Keratinocyte (primary cell): ENCODE data around the gene EGLN1. TPM values are rescaled to one million over a fixed set of nuclear protein-coding genes. Genes with fewer than 3 reads are reported as not detected.
"Not testable (repeated sequence)": the region's sequence is repeated elsewhere in the genome, so short reads cannot be mapped to it uniquely, and the experiment has no call there.

Experiments
- DNase-seq: peaks from one replicate; pipeline ENCODE4 v3.0.0-alpha.2; 2011; ENCODE audit warnings: low read depth, missing footprints, low spot score
- FAIRE-seq: peaks from 2 replicates; lab custom pipeline; 2011; peaks lifted over from hg19 to GRCh38; lab: Jason Lieb, UNC
- H2AFZ ChIP-seq: 2 replicates; pipeline ENCODE4 v1.6.0; 2012; ENCODE audit warnings: low read length, control low read depth, inconsistent platforms; ENCODE audit not compliant: control insufficient read depth
- H3K27ac ChIP-seq: 2 replicates; pipeline ENCODE4 v1.5.1; 2011; ENCODE audit warnings: low read length; ENCODE audit not compliant: control insufficient read depth, insufficient read depth
- H3K27me3 ChIP-seq: 3 replicates; pipeline ENCODE4 v1.6.0; 2011; ENCODE audit warnings: low read length; ENCODE audit not compliant: control insufficient read depth, insufficient read depth; ENCODE audit errors: extremely low read depth
- H3K36me3 ChIP-seq, 2 experiments: 2 replicates in 1 of 2; 3 replicates in 1 of 2; pipeline ENCODE4 v1.5.1; 2011; ENCODE audit warnings: low read length in 2 of 2, mild to moderate bottlenecking in 1 of 2; ENCODE audit not compliant: control insufficient read depth in 2 of 2, insufficient read depth in 2 of 2; ENCODE audit errors: extremely low read depth in 1 of 2
- H3K4me1 ChIP-seq: 3 replicates; pipeline ENCODE4 v1.5.1; 2011; ENCODE audit warnings: low read length; ENCODE audit not compliant: control insufficient read depth, insufficient read depth; ENCODE audit errors: extremely low read depth
- H3K4me2 ChIP-seq: 3 replicates; pipeline ENCODE4 v1.6.0; 2011; ENCODE audit warnings: low read depth, low read length; ENCODE audit not compliant: control insufficient read depth, insufficient read depth; ENCODE audit errors: extremely low read depth
- H3K4me3 ChIP-seq, 3 experiments: fragments of 200-600 bp in 1 of 3; sonication (generic) in 1 of 3; 2 replicates in 2 of 3; 3 replicates in 1 of 3; pipeline ENCODE4 v1.5.1; 2011 to 2016; ENCODE audit warnings: low read length in 3 of 3, mild to moderate bottlenecking in 3 of 3, control low read depth in 2 of 3, inconsistent platforms in 1 of 3, low read depth in 1 of 3, mixed read lengths in 1 of 3, mixed run types in 1 of 3, moderate library complexity in 1 of 3; ENCODE audit not compliant: control insufficient read depth in 2 of 3, insufficient read depth in 2 of 3; ENCODE audit errors: extremely low read depth in 1 of 3
- H3K79me2 ChIP-seq: 2 replicates; pipeline ENCODE4 v1.6.0; 2012; ENCODE audit warnings: low read length; ENCODE audit not compliant: control insufficient read depth, insufficient read depth
- H3K9ac ChIP-seq: 3 replicates; pipeline ENCODE4 v1.6.0; 2011; ENCODE audit warnings: low read length; ENCODE audit not compliant: control insufficient read depth, insufficient read depth; ENCODE audit errors: extremely low read depth
- H3K9me1 ChIP-seq: 3 replicates; pipeline ENCODE4 v1.6.0; 2011; ENCODE audit warnings: low read length; ENCODE audit not compliant: control insufficient read depth, insufficient read depth; ENCODE audit errors: extremely low read depth
- H3K9me3 ChIP-seq: 2 replicates; pipeline ENCODE4 v1.5.1; 2012; ENCODE audit warnings: low read depth, low read length; ENCODE audit not compliant: control insufficient read depth
- H4K20me1 ChIP-seq: 3 replicates; pipeline ENCODE4 v1.6.0; 2011; ENCODE audit warnings: low read length; ENCODE audit not compliant: control insufficient read depth, insufficient read depth; ENCODE audit errors: extremely low read depth
- CTCF ChIP-seq, 3 experiments: IDR thresholded peaks in 1 of 3; conservative IDR thresholded peaks in 1 of 3; optimal IDR thresholded peaks in 1 of 3; 2 replicates in 2 of 3; 3 replicates in 1 of 3; pipeline versions ENCODE3 to v1.5.1; 2011; ENCODE audit warnings: low read length in 3 of 3, mild to moderate bottlenecking in 3 of 3, moderate library complexity in 2 of 3, control low read depth in 1 of 3, inconsistent platforms in 1 of 3; ENCODE audit not compliant: insufficient read depth in 2 of 3; ENCODE audit errors: extremely low read depth in 1 of 3
- EZH2 ChIP-seq: IDR thresholded peaks from one replicate; pipeline ENCODE4 v1.6.1; 2012; ENCODE audit warnings: inconsistent platforms, mild to moderate bottlenecking, low read length, moderate library complexity
- dilution Hi-C: fragments of 300-500 bp; cut with MboI; formaldehyde crosslinking; loops from one replicate; pipeline ENCODE4 v1.7.0; 2020; ENCODE audit warnings: low sequenced_read_pairs; ENCODE audit not compliant: extremely low pct_ligation_motif_present
- polyA plus RNA-seq, 5 experiments: library from polyadenylated mRNA; depleted of rRNA in 3 of 5; stranded (reverse) in 3 of 5; stranded (forward) in 1 of 5; unstranded in 1 of 5; fragments of >200 nt; gene quantifications; 1 replicate in 1 of 5; 2 replicates in 3 of 5; 3 replicates in 1 of 5; pipeline versions ENCODE4 v1.2.1 to v1.2.3, GENCODE V29; 2011 to 2012; ENCODE audit warnings: missing spikeins in 2 of 5, low read depth in 1 of 5, low replicate concordance in 1 of 5

The EGLN1 gene
- polyA plus RNA-seq, 1 donor (not counting 4 experiments of a cell fraction or from before 2014, with no cell fraction given): 34.1 TPM

GRCh38 chr1:231454133-231454532 lies 32.0 kb upstream of the EGLN1 start:
- H3K9ac ChIP-seq, FAIRE-seq, H3K79me2 ChIP-seq, H3K9me1 ChIP-seq, dilution Hi-C loops, H2AFZ ChIP-seq, DNase-seq, H3K27ac ChIP-seq, H3K27me3 ChIP-seq, H3K36me3 ChIP-seq, H3K4me2 ChIP-seq, H4K20me1 ChIP-seq, H3K4me1 ChIP-seq, H3K4me3 ChIP-seq, H3K9me3 ChIP-seq: not testable (repeated sequence)

- Histone ChIP-seq H2AFZ (no peak overlapping the region), H3K9me1 (no peaks in the 10 kb centered on the region), H3K9ac (no peak overlapping the region), H3K27ac (no peak overlapping the region), H4K20me1 (no peaks in the 10 kb centered on the region), H3K4me1 (no peaks in the 10 kb centered on the region), H3K4me2 (no peak overlapping the region), H3K79me2 (no peaks in the 10 kb centered on the region), H3K27me3 (no peaks in the 10 kb centered on the region), H3K36me3 (no peaks in the 10 kb centered on the region), H3K4me3 (no peak overlapping the region), H3K9me3 (no peaks in the 10 kb centered on the region)
- TF ChIP-seq CTCF (optimal IDR thresholded peaks at IDR 0.05 in 1 of 3, IDR thresholded peaks at IDR 0.05 in 1 of 3, conservative IDR thresholded peaks at IDR 0.05 in 1 of 3; ENCODE audit: extremely low read depth in 1 of 3, insufficient read depth in 2 of 3, low read length in 3 of 3) (no peak), EZH2 (no peak)
- FAIRE-seq (no peak), DNase-seq (no peak)
- dilution Hi-C loops: no loop called here
Measured at GRCh38 chr1:231446138-231446537, 24.1 kb upstream of the EGLN1 start.

- no peak overlapping the region for H2AFZ ChIP-seq
- no peaks in the 10 kb centered on the region for H3K9me1 ChIP-seq
- no peak for TF ChIP-seq CTCF (optimal IDR thresholded peaks at IDR 0.05 in 1 of 3, IDR thresholded peaks at IDR 0.05 in 1 of 3, conservative IDR thresholded peaks at IDR 0.05 in 1 of 3; ENCODE audit: extremely low read depth in 1 of 3, insufficient read depth in 2 of 3, low read length in 3 of 3)
- no peak for TF ChIP-seq EZH2
- dilution Hi-C loops: no loop called here
- H3K79me2 ChIP-seq: no peaks in the 10 kb centered on the region
- H3K9ac ChIP-seq: no peak overlapping the region
- FAIRE-seq (no peak), DNase-seq (no peak)
- no peaks in the 10 kb centered on the region for H3K4me1 ChIP-seq
- no peaks in the 10 kb centered on the region for H4K20me1 ChIP-seq
- no peaks in the 10 kb centered on the region for H3K36me3 ChIP-seq
- H3K4me3 ChIP-seq: no peak overlapping the region
- no peaks in the 10 kb centered on the region for H3K27me3 ChIP-seq
- H3K27ac ChIP-seq: no peak overlapping the region
- H3K9me3 ChIP-seq: no peaks in the 10 kb centered on the region
- no peak overlapping the region for H3K4me2 ChIP-seq
Measured at GRCh38 chr1:231444059-231444458, 22.0 kb upstream of the EGLN1 start.
